CD4-positive, alpha-beta T cell treated with Interleukin-17A for 1 hour (primary cell): Measurements from ENCODE around the gene RAB37.
A peak's percentile ranks its signal among the peaks of the same experiment; 100 is the strongest.

Source experiments
- DNase-seq: peaks from one replicate; pipeline ENCODE4 v3.0.0-alpha.2; 2020

The RAB37 gene

GRCh38 chr17:74728702-74729075 is 8.4 kb upstream of the RAB37 start:
- no peak for DNase-seq

DNA sequence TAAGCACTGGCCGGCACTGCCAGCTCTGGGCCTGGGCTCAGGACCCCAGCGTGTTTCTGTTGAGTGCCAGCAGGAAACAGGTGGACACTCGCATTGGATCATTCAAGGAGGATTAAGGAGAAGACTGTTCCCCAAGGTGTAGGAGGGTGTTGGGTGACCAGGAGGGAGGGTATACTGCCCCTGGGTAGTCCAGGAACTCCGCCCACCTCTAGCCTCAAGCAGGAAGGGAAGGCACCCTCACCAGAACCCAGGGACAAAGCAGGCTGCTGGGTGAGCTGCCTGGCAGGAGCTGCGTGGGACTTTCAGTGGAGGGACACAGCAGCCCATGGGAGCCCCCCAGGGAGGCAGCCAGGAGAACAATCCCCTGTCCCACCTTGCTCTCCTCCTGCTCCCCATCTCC is 7.7 kb upstream of the RAB37 start:
- no peak for DNase-seq

DNA sequence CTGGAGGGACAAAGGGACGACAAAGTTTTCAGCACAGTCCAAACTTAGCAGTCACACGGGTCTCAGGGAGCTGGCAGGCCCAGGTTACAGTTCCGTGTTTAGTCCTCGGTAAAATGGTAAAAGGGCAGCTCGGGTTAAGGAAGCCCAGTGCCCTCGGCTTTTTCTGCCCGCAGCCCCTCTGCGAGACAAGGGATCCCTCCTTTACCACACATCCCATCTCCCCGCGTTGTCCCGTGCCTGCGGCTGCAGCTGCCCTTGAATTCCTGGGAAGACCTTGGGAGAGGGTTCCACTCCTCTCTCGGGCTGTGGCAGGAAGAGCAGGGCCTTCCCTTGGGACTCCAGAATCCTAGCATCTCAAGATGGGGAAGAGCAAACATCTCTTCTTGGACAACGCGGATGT is 7.2 kb upstream of the RAB37 start:
- no peak for DNase-seq

DNA sequence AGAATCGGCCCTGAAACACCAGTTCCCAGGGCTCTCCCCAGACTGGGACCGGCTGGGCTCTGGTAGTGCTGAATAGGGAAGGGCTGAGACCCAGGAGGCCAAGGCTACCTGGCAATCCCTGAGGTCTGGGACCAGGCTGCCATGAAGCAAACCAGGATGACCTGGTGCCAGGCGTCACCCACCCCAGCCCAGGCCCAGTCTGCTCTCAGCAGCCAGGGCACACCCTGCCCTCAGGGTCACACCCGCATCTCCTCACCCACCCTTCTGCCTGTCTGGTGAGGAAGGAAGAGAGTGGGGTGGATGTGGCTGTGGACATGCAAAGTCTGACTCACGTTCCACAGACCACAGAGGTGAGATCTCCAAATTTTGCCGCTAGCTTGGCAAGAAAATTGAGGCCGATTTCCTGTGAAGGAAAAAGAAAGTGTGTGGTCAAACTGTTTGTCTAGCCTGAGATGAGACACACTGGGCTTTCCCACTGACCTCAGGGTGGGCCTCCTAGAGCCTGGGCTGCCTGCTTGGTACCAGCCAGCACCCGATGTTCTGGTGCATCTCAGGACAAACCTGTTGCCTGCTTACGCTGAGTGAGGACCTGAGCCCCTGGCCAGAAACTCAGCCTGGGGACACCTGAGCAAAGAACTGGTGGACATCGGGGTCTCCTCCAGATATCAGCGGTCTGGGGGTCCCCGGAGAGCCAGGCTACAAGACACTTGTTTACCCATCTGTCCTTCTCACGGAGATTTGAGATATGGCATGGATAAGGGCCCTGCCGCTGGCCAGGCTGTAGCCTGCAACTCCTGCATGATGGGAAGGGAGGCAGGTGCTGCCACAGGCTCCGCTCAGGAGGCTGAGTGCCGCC is 6.3 kb upstream of the RAB37 start:
- DNase-seq, result peak; percentile 79

- no peak for DNase-seq
These were observed 5.8 kb upstream of the RAB37 start for GRCh38 chr17:74731347-74731605.

DNA sequence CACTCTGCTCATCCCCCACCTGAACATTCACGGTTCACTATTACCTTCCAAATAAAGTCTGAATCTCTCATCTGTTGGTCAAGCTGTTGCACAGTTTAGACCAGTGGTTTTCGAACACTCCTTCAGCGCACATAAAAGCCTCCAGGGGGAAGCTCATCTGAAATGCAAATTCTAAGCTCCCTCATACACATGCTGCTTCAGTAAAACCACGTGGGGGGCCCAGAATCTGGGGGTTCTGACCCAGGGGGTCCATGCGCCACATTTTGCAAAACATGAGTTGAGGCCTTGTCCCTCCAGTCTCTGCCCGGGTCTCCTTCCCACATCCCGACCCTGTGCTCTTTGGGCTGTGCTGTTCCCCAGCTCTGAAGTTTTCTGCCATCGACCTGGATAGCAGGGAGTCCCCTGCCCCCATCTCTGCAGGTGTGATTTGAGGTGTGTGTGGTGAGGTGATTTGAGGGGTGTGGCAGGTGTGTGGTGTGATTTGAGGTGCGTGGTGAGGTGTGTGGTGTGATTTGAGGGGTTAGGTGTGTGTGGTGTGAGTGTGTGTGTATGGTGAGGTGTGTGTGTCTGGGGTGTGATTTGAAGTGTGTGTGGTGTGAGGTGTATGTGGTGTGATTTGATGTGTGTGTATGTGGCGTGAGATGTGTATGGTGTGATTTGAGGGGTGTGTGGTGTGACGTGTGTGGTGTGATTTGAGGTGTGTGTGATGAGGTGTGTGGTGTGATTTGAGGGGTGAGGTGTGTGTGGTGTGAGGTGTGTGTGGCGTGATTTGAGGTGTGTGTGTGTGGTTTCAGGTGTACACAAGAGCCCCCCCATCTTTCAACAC is 4.8 kb upstream of the RAB37 start:
- DNase-seq, result no peak

DNA sequence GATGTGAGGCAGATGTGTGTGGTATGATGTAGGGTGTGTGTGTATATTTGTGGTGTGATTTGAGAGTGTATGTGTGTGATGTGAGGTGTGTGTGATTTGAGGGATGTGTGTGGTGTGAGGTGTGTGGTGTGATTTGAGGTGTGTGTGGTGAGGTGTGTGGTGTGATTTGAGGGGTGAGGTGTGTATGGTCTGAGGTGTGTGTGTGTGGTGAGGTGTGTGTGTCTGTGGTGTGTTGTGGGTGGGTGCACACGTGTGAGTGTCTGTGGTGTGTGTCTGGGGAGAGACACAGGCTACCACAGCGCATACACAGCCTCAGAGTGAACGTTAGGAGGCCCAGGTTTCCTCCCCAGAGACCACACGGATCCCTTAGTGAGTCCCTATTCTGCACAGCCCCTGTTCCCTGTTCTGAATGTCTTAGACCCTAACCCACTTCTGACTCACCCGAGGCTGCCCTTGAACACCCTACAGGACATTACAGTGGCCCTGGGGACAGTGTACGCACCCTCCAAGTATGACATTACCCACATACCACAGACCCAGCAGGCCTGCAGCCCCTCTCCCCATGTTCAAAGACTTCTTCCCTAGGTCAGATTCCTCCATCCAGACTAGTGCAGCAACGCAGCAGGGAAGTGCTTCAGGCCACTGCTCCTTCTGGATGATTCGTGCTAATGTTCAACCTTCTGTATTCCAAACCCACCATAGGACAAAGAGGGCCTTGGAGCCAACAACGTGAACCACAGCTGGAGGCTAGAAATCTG is 3.5 kb upstream of the RAB37 start:
- peak; percentile 56 for DNase-seq

GRCh38 chr17:74734256-74734655 is 2.8 kb upstream of the RAB37 start:
- DNase-seq, result no peak

- peak; percentile 58 for DNase-seq
These were observed 419 bp downstream of the RAB37 start for GRCh38 chr17:74737299-74738050.

DNA sequence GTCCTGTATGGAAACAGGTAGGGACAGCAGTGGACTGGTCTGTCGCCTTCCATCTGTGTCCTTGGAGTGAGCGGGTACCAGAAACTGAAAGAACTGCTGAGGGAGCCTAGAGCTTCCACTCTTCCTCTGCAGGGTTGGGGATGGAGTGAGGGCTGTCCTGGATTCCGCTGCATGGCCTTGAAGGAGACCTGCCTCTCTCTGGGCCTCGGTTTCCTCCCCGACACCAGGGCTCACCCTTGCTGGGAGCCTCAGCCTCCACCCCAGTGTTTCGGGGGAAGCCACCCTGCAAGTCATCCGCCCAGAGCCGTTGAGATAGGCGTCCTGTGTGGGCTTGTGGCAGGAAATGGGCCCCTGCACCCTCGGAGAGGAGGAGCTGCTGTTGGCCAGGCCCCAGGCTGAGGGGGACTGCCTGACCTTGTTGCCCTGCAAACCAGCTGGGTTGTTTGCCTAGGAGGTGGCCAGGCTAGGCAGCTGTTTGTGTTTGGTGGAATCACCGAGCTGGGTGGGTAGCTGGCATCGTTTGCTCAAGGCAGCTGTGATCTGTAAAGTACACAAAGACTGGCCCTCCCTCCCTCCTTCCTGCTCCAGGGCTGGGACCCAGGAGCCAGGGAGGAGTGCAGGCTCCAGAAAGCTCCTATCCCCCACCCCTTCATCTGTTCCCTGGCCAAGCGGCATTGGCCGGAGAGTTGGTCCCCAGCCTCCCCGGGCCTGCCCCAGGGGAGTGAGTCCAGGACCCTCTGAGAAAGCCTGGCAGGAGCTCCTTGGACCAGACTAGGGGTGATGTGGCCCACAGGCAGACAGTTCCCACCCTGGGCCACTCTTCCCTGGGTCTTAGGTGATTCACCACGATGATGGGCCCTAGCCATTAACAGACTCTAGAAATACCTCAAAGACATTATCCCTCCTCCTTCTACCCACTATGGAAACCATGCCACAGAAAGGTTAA is 1.3 kb downstream of the RAB37 start:
- DNase-seq, result peak; percentile 85

GRCh38 chr17:74739227-74739831 is 2.3 kb downstream of the RAB37 start:
- DNase-seq, result no peak

GRCh38 chr17:74740173-74740572 is 3.1 kb downstream of the RAB37 start:
- DNase-seq, result no peak

DNA sequence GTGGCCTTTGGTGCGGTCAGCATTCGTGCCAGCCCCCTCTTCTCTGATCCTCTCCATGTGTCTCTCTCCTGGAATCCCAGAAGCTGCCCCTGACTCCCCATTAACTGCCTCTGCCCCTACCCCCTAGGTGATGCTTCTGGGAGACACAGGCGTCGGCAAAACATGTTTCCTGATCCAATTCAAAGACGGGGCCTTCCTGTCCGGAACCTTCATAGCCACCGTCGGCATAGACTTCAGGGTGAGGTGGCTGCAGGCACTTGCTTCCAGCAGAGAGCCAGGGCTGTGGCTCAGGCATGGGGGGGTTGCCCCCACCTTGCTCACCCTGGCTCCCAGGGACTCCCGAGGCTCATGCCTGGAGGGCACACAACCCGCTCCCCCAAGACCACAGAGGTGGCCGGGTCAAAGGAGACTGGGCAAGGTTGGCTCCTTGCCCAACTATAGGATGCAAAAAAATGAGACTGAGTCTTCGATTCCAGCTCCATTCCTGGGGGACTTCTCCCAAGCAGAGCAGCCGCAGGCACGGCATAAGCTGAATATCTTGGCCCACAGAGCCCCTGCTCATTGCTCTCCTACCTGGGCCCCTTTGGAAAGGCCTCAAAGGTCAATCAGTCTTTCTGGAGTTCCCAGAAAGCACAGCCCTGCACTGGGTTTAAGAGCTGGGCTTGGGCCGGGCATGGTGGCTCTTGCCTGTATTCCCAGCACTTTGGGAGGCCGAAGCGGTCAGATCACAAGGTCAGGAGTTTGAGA is 3.8 kb downstream of the RAB37 start:
- DNase-seq, result no peak

DNA sequence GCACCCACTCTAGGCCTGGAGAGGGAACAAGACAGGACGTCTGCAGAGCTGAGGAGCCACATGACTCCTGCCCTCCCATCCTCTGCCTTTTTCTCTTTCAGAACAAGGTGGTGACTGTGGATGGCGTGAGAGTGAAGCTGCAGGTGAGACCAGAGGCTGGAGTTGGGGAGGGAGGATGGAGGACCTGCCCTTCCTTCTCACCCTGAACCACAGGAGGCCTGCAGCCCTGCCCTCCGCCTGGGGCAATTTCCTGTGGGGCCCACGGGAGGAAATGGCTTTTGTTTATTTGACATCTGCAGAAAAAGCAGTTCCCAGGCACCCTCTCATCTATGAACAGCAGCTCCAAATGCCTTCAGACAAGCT is 5.1 kb downstream of the RAB37 start:
- DNase-seq, result peak; percentile 61

GRCh38 chr17:74742978-74743545 is 6.0 kb downstream of the RAB37 start:
- no peak for DNase-seq

DNA sequence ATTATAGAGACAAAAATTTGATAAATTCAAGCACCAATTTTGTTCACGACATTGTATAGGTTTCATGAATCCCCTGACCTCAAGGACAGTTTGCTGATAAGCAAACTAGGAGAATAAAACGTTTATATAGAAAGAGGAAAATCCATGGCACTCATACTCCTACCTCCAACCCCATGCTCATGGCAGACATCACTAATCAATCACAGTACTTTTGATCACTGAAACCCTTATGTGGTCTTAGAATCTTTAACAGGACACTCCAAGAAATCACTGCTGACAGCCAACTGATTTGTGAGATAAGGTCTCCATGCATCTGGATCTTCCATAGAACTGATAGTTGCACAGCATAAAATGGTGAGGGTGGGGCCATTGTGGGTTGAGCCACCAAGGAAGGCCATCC is 6.7 kb downstream of the RAB37 start:
- DNase-seq, result no peak

GRCh38 chr17:74744349-74744713 is 7.3 kb downstream of the RAB37 start:
- no peak for DNase-seq

DNA sequence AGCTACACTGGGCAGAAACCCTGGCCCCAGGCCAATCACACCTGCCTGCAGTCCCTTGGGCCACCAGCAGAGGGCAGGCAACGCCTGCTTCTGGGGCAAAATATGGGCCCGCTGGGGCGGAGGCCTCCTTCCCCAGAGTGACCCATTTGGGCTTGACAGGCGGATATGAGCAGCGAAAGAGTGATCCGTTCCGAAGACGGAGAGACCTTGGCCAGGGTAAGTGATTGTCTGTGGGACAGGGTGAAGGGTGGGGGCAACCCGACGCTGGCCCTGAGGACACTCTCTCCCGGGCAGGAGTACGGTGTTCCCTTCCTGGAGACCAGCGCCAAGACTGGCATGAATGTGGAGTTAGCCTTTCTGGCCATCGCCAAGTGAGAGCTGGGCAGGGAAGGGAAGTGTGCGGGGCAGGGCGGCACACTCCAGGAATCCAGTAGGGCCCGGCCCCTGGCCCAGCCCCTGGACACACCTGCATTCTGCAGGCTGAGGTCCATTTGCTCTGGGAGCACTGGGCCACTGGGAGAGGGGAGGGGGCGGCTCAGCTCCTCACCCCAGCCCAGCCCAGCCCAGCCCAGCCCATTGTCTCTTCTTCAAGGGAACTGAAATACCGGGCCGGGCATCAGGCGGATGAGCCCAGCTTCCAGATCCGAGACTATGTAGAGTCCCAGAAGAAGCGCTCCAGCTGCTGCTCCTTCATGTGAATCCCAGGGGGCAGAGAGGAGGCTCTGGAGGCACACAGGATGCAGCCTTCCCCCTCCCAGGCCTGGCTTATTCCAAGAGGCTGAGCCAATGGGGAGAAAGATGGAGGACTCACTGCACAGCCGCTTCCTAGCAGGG is 7.9 kb downstream of the RAB37 start:
- DNase-seq, result peak; percentile 88

- no peak for DNase-seq
These were observed 8.6 kb downstream of the RAB37 start for GRCh38 chr17:74745548-74746177.
